Endothelial cell of umbilical vein (primary cell): ENCODE results near the gene ARGLU1. TPM values are rescaled to one million over a fixed set of nuclear protein-coding genes. Genes with fewer than 3 reads are reported as not detected.

Experiments
- BruUV-seq: library from RNA; stranded (reverse); fragments of 400-500 nt; replicated peaks from 2 replicates; lab custom pipeline; 2021; lab: Mats Ljungman, UMichigan
- CTCF ChIA-PET: fragments of 300-600, 350-600 bp; sonication (Branson Sonifier 250); formaldehyde crosslinking; loops from one replicate; lab custom pipeline; 2021; ENCODE audit warnings: antibody characterized with exemption, inconsistent platforms; lab: Charles Lee
- POLR2A ChIA-PET: fragments of 300-600, 350-600 bp; sonication (Branson Sonifier 250); formaldehyde crosslinking; loops from one replicate; lab custom pipeline; 2021; ENCODE audit warnings: antibody characterized with exemption, inconsistent platforms; lab: Charles Lee
- DNase-seq: peaks from one replicate; pipeline ENCODE4 v3.0.0-alpha.2; 2011; ENCODE audit warnings: low read depth, low spot score
- FAIRE-seq: peaks from 2 replicates; lab custom pipeline; 2011; peaks lifted over from hg19 to GRCh38; lab: Jason Lieb, UNC
- H2AFZ ChIP-seq: 2 replicates; pipeline ENCODE4 v1.6.0; 2012; ENCODE audit warnings: low read depth, low read length, control low read depth, inconsistent platforms
- H3K27ac ChIP-seq: 2 replicates; pipeline ENCODE4 v1.5.1; 2011; ENCODE audit warnings: low read depth, mild to moderate bottlenecking, control low read depth, low read length, moderate library complexity; ENCODE audit not compliant: insufficient read depth
- H3K27me3 ChIP-seq, 2 experiments: 2 replicates each; pipeline versions ENCODE4 v1.6.0 to v1.6.1; 2011; ENCODE audit warnings: low read length in 2 of 2, mixed read lengths in 1 of 2; ENCODE audit not compliant: control insufficient read depth in 2 of 2, insufficient read depth in 2 of 2
- H3K36me3 ChIP-seq, 2 experiments: 2 replicates in 1 of 2; 3 replicates in 1 of 2; pipeline ENCODE4 v1.5.1; 2011; ENCODE audit warnings: low read length in 2 of 2, mild to moderate bottlenecking in 1 of 2, moderate library complexity in 1 of 2; ENCODE audit not compliant: control insufficient read depth in 2 of 2, insufficient read depth in 2 of 2; ENCODE audit errors: extremely low read depth in 1 of 2
- H3K4me1 ChIP-seq: 3 replicates; pipeline ENCODE4 v1.5.1; 2011; ENCODE audit warnings: mild to moderate bottlenecking, low read length; ENCODE audit not compliant: control insufficient read depth, insufficient read depth; ENCODE audit errors: extremely low read depth
- H3K4me2 ChIP-seq: 2 replicates; pipeline ENCODE4 v1.6.1; 2011; ENCODE audit warnings: low read length, control low read depth, mixed read lengths; ENCODE audit not compliant: insufficient read depth
- H3K4me3 ChIP-seq, 3 experiments: fragments of 200-600 bp in 1 of 3; sonication (generic), shearing (Covaris generic) in 1 of 3; replicated peaks in 1 of 3; 2 replicates each; pipeline ENCODE4 v1.5.1; 2011 to 2016; ENCODE audit warnings: control low read depth in 3 of 3, low read length in 3 of 3, mild to moderate bottlenecking in 2 of 3, inconsistent platforms in 1 of 3, low read depth in 1 of 3, moderate library complexity in 1 of 3; ENCODE audit not compliant: insufficient read depth in 1 of 3
- H3K79me2 ChIP-seq: 2 replicates; pipeline ENCODE4 v1.6.0; 2012; ENCODE audit warnings: low read length, inconsistent platforms; ENCODE audit not compliant: control insufficient read depth, insufficient read depth
- H3K9ac ChIP-seq: replicated peaks from 2 replicates; pipeline ENCODE3; 2011; ENCODE audit warnings: low read length, control low read depth; ENCODE audit not compliant: insufficient read depth; ENCODE audit errors: extremely low read depth
- H3K9me1 ChIP-seq: replicated peaks from 3 replicates; pipeline ENCODE4 v1.6.0; 2011; ENCODE audit warnings: mild to moderate bottlenecking, low read length; ENCODE audit not compliant: control insufficient read depth, insufficient read depth; ENCODE audit errors: extremely low read depth
- H3K9me3 ChIP-seq: replicated peaks from 2 replicates; pipeline ENCODE4 v1.5.1; 2012; ENCODE audit warnings: low read length, inconsistent platforms; ENCODE audit not compliant: control insufficient read depth, insufficient read depth
- H4K20me1 ChIP-seq: replicated peaks from 2 replicates; pipeline ENCODE3; 2011; ENCODE audit warnings: mild to moderate bottlenecking, low read length; ENCODE audit not compliant: control insufficient read depth, insufficient read depth; ENCODE audit errors: extremely low read depth
- EZH2 ChIP-seq: IDR thresholded peaks from 2 replicates; pipeline ENCODE4 v1.6.1; 2012; ENCODE audit warnings: borderline replicate concordance, low read depth, mild to moderate bottlenecking, moderate library complexity, low read length, inconsistent platforms; ENCODE audit not compliant: severe bottlenecking
- FOS ChIP-seq: IDR thresholded peaks from 2 replicates; pipeline ENCODE4 v1.6.1; 2011; ENCODE audit warnings: mild to moderate bottlenecking, low read length, moderate library complexity, borderline replicate concordance; ENCODE audit not compliant: insufficient read depth
- GATA2 ChIP-seq: IDR thresholded peaks from 2 replicates; pipeline ENCODE4 v1.7.0; 2011; ENCODE audit warnings: low read depth, mild to moderate bottlenecking, moderate library complexity, mixed read lengths, low read length; ENCODE audit not compliant: insufficient read length, insufficient read depth
- JUN ChIP-seq: IDR thresholded peaks from 2 replicates; pipeline ENCODE4 v1.6.1; 2011; ENCODE audit warnings: borderline replicate concordance, low read depth; ENCODE audit not compliant: insufficient read length, insufficient read depth
- MAX ChIP-seq: IDR thresholded peaks from 2 replicates; pipeline ENCODE4 v1.6.1; 2011; ENCODE audit not compliant: insufficient read depth, insufficient read length
- MYC ChIP-seq: IDR thresholded peaks from one replicate; pipeline ENCODE4 v1.6.1; 2011; ENCODE audit warnings: mild to moderate bottlenecking, low read depth, low read length
- POLR2A ChIP-seq: IDR thresholded peaks from 2 replicates; pipeline ENCODE4 v1.6.1; 2012; ENCODE audit warnings: low read depth, mild to moderate bottlenecking, control low read depth, low read length
- POLR2AphosphoS5 ChIP-seq: IDR thresholded peaks from 2 replicates; pipeline ENCODE4 v1.6.1; 2012; ENCODE audit warnings: low read depth, mild to moderate bottlenecking, control low read depth, low read length, moderate library complexity; ENCODE audit not compliant: insufficient read depth
- dilution Hi-C: fragments of 300-500 bp; cut with MboI; formaldehyde crosslinking; loops from one replicate; pipeline ENCODE4 v1.15.0; 2019; ENCODE audit warnings: low sequenced_read_pairs; ENCODE audit not compliant: extremely low pct_ligation_motif_present
- intact Hi-C: fragments of 100-400 bp; cut with micrococcal nuclease; formaldehyde crosslinking; loops from one replicate; pipeline ENCODE4 v1.10.0; 2022
- polyA plus RNA-seq, 4 experiments: library from polyadenylated mRNA; depleted of rRNA in 3 of 4; stranded (reverse) in 3 of 4; unstranded in 1 of 4; fragments of >200 nt; gene quantifications; 2 replicates each; pipeline versions ENCODE4 v1.2.1 to v1.2.3, GENCODE V29; 2011 to 2012; ENCODE audit warnings: missing spikeins in 1 of 4
- total RNA-seq: library from RNA; stranded (reverse); gene quantifications from 2 replicates; pipeline ENCODE4 v1.2.3, GENCODE V29; 2021
- TF ChIP-seq, protein P1 (sequence below), 2 donors: IDR thresholded peaks; 1 replicate in 1 of 2; 2 replicates in 1 of 2; pipeline ENCODE4 v1.5.1; 2011; ENCODE audit warnings: low read length in 2 of 2, mild to moderate bottlenecking in 2 of 2, moderate library complexity in 2 of 2, control low read depth in 1 of 2, inconsistent platforms in 1 of 2, low read depth in 1 of 2; ENCODE audit not compliant: insufficient read depth in 1 of 2; ENCODE audit errors: extremely low read depth in 1 of 2

ARGLU1 gene
- total and polyA plus RNA-seq, 2 donors (not counting 3 experiments of a cell fraction or from before 2014, with no cell fraction given), result 44.4 to 111 TPM

GRCh38 chr13:106528718-106529414 is 39.1 kb downstream of the ARGLU1 start:
- H3K4me2 ChIP-seq, result no peak overlapping the region
- DNase-seq (no peak), FAIRE-seq (no peak)
- H4K20me1 ChIP-seq, result peaks cover 2% of the 10 kb centered on the region
- peaks cover 0 to 3% of the 10 kb centered on the region in 2 experiments for H3K36me3 ChIP-seq
- no peaks in the 10 kb centered on the region for H3K9me3 ChIP-seq
- peaks cover 67% of the 10 kb centered on the region for H3K79me2 ChIP-seq
- no TSS peak for BruUV-seq
- dilution Hi-C loops, result no loop called here
- ChIA-PET CTCF (interaction anchor here (1.1 kb wide), 1 partner anchor 595 kb away, joined by 3 read pairs; no protein-coding TSS in a partner anchor), POLR2A (no interaction called here)
- H3K27me3 ChIP-seq, result no peaks in the 10 kb centered on the region
- no peak overlapping the region for H2AFZ ChIP-seq
- no peak overlapping the region for H3K9ac ChIP-seq
- intact Hi-C loops, result no loop called here
- TF ChIP-seq POLR2A (no peak), POLR2AphosphoS5 (no peak), EZH2 (no peak), MAX (no peak), FOS (no peak), JUN (no peak), MYC (no peak), GATA2 (no peak)
- TF ChIP-seq, protein P1, sequence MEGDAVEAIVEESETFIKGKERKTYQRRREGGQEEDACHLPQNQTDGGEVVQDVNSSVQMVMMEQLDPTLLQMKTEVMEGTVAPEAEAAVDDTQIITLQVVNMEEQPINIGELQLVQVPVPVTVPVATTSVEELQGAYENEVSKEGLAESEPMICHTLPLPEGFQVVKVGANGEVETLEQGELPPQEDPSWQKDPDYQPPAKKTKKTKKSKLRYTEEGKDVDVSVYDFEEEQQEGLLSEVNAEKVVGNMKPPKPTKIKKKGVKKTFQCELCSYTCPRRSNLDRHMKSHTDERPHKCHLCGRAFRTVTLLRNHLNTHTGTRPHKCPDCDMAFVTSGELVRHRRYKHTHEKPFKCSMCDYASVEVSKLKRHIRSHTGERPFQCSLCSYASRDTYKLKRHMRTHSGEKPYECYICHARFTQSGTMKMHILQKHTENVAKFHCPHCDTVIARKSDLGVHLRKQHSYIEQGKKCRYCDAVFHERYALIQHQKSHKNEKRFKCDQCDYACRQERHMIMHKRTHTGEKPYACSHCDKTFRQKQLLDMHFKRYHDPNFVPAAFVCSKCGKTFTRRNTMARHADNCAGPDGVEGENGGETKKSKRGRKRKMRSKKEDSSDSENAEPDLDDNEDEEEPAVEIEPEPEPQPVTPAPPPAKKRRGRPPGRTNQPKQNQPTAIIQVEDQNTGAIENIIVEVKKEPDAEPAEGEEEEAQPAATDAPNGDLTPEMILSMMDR (IDR thresholded peaks at IDR 0.05; ENCODE audit: extremely low read depth in 1 of 2, insufficient read depth in 1 of 2, low read depth in 1 of 2, low read length in 2 of 2), result no peak
- no peaks in the 10 kb centered on the region for H3K9me1 ChIP-seq
- peaks cover 23% of the 10 kb centered on the region for H3K4me1 ChIP-seq
- no peak overlapping the region for H3K4me3 ChIP-seq
- no peak overlapping the region for H3K27ac ChIP-seq
